Measurements from ENCODE around the gene FOLR3. TPM values are rescaled to one million over a fixed set of nuclear protein-coding genes. Genes with fewer than 3 reads are reported as not detected.

Gene FOLR3
- total RNA-seq, 6 experiments from 2014 or later, result 9.1 to 13.7 (median 10.9) TPM

DNA sequence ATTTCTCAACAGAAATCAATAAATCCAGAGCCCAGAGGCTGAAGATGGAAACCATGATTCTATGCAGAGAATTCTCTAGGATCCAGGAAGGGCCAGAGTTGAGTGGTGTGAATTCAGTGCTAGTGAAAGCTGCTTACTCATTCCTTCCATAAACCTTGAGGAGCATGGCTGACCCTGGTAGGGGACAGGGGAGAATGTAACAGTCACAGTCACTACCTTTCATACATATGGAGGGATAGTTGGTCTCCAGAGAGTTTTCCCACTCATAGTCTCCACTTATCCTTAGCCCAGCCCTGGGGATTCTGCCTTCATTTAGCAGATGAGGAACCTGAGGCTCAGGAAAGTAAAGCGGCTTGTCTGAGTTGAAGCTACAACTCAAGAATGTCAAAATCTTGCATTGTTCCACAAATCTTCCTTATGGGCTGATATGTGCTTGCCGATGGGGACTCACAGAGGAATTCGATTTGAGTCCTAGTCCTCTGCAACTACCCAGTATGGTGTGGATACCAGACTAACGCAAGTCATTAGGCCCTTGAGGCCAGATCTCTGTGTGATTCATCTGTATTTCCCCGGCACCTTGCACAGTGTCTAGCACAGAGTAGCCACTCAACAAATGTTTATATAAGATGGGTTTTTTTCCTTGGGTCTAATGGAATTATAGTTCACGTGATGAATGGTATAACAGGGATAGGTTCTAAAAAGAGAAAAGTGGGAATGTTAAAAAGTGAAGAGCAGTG is 19.3 kb upstream of the FOLR3 start:
- H3K27ac Mint-ChIP-seq, result peak overlapping the region; percentile 100
- no peak for DNase-seq
- H3K36me3 Mint-ChIP-seq (ENCODE audit: low read depth), result peaks cover 16% of the 10 kb centered on the region
- H3K9me3 Mint-ChIP-seq, result no peaks in the 10 kb centered on the region
- H3K4me1 Mint-ChIP-seq (ENCODE audit: low read depth), result peaks cover 67% of the 10 kb centered on the region
- H3K4me3 Mint-ChIP-seq, result no peak overlapping the region
- H3K27me3 Mint-ChIP-seq (ENCODE audit: insufficient read depth), result peaks cover 6% of the 10 kb centered on the region; the same call in 1 of the 2 replicates
- TF ChIP-seq, protein P1, sequence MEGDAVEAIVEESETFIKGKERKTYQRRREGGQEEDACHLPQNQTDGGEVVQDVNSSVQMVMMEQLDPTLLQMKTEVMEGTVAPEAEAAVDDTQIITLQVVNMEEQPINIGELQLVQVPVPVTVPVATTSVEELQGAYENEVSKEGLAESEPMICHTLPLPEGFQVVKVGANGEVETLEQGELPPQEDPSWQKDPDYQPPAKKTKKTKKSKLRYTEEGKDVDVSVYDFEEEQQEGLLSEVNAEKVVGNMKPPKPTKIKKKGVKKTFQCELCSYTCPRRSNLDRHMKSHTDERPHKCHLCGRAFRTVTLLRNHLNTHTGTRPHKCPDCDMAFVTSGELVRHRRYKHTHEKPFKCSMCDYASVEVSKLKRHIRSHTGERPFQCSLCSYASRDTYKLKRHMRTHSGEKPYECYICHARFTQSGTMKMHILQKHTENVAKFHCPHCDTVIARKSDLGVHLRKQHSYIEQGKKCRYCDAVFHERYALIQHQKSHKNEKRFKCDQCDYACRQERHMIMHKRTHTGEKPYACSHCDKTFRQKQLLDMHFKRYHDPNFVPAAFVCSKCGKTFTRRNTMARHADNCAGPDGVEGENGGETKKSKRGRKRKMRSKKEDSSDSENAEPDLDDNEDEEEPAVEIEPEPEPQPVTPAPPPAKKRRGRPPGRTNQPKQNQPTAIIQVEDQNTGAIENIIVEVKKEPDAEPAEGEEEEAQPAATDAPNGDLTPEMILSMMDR (IDR thresholded peaks at IDR 0.05), result no peak

DNA sequence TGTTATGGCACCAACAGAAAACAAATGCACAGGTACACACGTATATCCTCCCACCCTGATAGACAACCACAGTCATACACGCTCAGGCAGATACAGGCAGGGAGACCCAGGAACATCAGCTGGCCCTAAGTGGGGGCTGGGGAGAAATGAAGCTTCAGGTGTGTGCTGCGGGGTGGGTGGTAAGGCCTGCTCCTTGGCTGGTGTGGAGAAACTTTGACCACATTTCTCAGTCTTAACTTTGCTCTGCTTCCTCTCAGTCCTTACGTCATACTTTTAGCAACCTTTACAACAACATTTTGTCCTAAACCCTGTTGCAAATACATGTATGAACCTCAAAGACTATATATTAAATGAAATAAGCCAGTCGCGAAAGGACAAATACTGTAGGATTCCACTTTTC is 16.3 kb upstream of the FOLR3 start:
- Mint-ChIP-seq H3K4me1 (ENCODE audit: low read depth) (peaks cover 59% of the 10 kb centered on the region), H3K27ac (no peak overlapping the region), H3K27me3 (ENCODE audit: insufficient read depth) (no peaks in the 10 kb centered on the region; the same call in 1 of the 2 replicates), H3K4me3 (no peak overlapping the region), H3K9me3 (0 out of 2 replicates have a peak, but pooled peaks cover under 1% of the 10 kb centered on the region), H3K36me3 (ENCODE audit: low read depth) (peaks cover 14% of the 10 kb centered on the region)
- TF ChIP-seq, protein P1 (IDR thresholded peaks at IDR 0.05), result no peak
- DNase-seq, result no peak

DNA sequence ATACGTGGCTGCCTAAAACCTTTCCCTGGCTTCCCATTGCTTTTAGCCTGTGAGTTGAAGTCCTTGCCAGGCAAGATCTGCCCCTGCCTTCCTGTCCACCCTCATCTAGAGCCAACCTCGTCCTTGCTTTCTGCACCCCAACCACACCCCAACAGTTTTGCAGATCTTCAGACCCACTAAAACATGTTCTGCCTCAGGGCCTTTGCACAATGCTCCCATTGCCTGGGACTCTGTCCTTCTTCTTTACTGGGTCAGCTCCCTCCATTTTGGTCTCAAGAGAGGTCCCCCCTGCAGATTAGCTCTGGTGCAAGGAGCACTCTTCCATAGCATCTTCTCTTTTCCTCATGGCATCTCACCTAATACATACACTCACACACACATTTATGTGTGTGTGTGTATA is 14.6 kb upstream of the FOLR3 start:
- DNase-seq, result no peak
- Mint-ChIP-seq H3K27me3 (ENCODE audit: insufficient read depth) (no peaks in the 10 kb centered on the region; the same call in 1 of the 2 replicates), H3K36me3 (ENCODE audit: low read depth) (peaks cover 9% of the 10 kb centered on the region), H3K4me3 (no peak overlapping the region), H3K4me1 (ENCODE audit: low read depth) (peaks cover 42% of the 10 kb centered on the region), H3K9me3 (peaks cover 10% of the 10 kb centered on the region; the same call in 1 of the 2 replicates), H3K27ac (no peak overlapping the region)
- TF ChIP-seq, protein P1 (IDR thresholded peaks at IDR 0.05), result no peak

DNA sequence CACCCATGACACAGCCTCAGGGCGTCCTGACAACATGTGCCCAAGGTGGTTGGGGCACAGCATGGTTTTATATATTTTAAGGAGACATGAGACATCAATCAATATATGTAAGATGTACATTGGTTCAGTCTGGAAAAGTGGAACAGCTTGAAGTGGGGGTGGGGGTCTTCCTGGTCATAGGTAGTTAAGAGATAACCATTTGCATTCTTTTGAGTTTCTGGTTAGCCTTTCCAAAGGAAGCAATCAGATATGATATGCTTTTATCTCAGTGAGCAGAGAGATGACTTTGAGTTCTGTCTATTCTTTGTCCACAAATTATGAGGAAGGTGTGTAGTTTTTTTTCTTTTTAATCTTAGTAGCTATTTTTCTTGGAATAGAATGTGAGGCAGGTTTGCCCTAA is 12.9 kb upstream of the FOLR3 start:
- no peak overlapping the region for H3K27ac Mint-ChIP-seq
- DNase-seq, result no peak
- no peaks in the 10 kb centered on the region; the same call in 1 of the 2 replicates for H3K27me3 Mint-ChIP-seq (ENCODE audit: insufficient read depth)
- peaks cover 14% of the 10 kb centered on the region for H3K9me3 Mint-ChIP-seq
- H3K4me1 Mint-ChIP-seq (ENCODE audit: low read depth), result peaks cover 30% of the 10 kb centered on the region
- TF ChIP-seq, protein P1 (IDR thresholded peaks at IDR 0.05), result no peak
- no peak overlapping the region for H3K4me3 Mint-ChIP-seq
- peaks cover 14% of the 10 kb centered on the region for H3K36me3 Mint-ChIP-seq (ENCODE audit: low read depth)

DNA sequence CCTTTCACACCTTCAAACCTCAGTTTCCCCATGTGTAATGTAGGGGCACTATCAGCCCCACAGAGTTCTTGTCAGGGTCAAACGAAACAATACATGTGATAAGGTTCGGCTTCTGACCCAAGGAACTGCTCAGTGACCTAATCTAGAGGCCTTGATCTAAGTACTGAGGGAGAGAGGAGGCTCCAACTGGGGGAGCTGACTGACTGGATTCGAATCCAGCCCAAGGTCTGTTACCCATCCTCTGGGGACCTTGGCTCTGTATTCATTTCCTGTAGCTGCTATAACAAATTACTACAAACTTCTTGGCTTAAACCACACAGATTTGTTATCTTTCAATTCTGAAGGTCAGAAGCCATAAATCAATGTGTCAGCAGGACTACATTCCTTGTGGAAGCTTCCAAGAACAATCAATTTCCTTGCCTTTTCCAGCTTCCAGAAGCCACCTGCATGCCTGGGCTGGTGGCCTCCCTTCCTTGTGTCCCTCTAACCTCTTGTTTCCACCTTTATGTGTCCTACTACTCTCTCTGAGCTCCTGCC is 12.3 kb upstream of the FOLR3 start:
- Mint-ChIP-seq H3K9me3 (peaks cover 19% of the 10 kb centered on the region), H3K4me3 (no peak overlapping the region), H3K4me1 (ENCODE audit: low read depth) (peaks cover 30% of the 10 kb centered on the region), H3K27ac (no peak overlapping the region), H3K27me3 (ENCODE audit: insufficient read depth) (no peaks in the 10 kb centered on the region; the same call in 1 of the 2 replicates), H3K36me3 (ENCODE audit: low read depth) (peaks cover 20% of the 10 kb centered on the region)
- TF ChIP-seq, protein P1 (IDR thresholded peaks at IDR 0.05), result no peak
- no peak for DNase-seq
